ENCODE results near the gene SUPT3H.
"Not testable (repeated sequence)": the region's sequence is repeated elsewhere in the genome, so short reads cannot be mapped to it uniquely, and the experiment has no call there.

The SUPT3H gene

DNA sequence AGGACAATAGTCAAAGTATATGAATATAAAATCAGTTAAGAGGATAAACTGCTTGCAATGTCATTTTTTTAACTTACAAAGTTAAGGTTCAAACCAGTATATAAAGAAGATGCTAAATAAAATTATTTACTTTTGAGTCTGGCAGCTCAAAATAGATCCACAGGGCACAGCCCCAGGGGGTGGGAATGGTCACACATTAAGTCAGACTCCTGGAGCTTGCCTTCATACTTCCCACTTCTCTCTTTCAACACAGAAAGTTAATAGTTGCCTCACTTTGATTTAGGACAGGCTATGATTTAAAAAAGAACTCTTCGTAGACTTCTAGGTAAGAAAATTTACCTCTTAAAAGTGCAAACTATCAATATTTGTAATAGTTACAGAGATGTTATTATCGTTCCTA lies 207.9 kb downstream of the SUPT3H start:
- no peak for DNase-seq

DNA sequence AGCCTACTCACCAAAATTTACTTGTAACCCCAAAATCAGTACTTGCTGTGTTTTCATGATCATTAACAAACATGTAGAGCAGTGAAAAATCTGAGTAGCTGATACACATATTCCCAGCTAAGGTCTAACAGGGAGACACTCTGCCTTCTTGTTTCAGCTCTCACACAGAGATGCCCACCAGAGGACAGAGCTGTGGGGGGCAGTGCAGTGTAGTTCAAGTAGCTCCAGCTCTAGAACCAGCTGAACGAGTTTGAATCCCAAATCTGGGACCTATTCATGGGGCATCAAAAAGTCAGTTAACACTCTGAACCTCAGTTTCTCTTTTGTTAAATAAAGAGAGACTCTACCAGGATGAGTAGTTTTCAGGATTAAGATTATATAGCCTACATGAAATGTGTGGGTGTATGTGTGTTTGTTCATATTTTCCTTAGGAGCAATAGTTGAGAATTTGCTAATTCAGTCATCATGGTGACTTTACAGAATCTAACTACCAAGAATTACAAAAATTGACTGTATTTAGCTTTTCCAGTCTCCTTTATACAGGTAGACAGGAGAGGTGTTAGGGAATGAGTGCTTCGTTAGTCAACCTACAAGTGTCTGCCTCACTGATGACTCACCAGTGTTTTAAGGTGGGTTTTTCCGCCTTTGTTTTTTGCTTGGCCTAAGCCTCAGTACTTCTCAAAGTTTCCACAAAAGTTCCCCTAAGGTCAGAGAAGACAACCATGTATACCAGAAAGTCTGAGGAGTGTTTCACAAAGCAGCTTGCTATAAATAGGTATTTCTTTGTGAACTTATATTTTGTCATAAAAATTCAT lies 213.6 kb downstream of the SUPT3H start:
- no peak for DNase-seq

DNA sequence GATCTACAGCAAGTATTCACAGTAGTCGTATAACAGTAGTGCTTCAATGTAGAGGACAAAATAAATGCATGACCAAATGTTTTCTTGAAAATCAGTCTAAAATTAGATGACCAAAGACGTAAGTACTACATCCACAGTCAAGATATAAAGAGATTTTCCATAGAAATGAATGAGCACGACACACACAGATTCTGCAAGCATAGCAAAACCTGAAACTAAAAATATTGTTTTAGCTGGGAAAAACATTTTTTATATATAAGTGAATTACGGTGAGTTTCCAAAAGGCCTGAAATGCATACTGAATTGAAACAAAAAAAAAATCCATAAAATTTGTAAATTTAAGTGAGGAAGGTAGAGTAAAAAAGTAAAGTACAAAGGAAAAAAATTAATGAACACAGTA lies 217.4 kb downstream of the SUPT3H start:
- no peak for DNase-seq

DNA sequence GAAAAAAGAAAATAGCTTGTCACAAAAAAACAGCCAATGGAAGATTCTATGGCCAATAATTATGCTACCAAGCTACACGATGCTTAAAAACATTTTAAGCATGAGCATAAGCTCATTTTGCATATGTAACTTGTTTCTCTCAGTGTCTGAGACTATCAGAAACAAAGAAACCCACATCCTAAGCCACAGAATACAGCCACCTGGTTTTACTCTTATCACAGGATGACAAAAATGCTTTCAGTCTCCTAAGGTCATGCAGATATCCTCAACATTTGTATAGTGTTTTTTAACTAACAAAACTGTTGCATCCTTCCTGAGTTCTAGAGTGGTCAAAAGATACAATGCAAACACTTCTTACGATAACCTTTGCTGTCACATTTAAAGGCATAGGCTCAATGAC lies 221.7 kb downstream of the SUPT3H start:
- no peak for DNase-seq

DNA sequence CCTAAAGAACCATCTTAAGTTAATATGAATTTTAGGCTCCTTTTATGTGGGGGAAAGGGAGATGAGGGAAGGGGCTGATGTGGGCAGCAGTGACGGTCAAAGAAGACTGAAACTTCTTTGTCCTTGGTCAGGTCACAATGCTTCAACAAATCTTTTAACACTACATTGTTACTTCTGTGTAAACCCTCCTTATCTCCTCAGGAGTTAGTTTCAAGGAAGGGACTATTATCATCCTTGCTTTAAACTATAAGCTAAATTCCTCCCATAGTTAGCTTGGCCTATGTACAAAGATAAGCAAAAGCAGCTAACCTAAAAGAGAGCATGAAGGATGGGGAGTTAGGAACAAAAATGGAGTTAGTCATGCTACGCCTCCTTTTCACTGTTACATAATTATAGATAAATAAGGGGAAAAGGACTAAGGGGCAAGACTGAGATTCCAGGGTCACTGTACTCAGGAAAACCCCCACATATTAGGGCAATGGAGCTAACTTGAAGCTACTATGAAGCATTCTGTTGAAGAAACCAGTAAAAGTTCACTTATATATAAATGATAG lies 222.3 kb downstream of the SUPT3H start:
- no peak for DNase-seq

DNA sequence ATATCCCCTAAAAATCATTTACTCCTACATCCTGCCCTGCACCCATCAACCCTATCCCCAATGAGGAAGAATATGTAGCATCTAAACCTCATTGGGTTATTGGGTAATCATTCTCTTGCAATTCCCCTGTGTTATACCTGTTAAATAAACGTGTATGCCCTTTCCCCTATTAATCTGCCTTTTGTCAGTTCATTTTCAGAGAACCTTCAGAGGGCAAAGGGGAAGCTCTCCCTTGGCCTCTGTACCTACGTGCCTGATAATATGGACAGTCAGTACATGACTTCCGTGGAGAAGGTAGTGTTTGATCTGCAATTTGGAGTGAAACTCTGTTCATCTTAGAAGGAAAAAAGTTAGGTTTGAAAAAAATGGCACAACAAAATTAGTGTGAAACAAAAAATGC lies 223.1 kb downstream of the SUPT3H start:
- DNase-seq = no peak

DNA sequence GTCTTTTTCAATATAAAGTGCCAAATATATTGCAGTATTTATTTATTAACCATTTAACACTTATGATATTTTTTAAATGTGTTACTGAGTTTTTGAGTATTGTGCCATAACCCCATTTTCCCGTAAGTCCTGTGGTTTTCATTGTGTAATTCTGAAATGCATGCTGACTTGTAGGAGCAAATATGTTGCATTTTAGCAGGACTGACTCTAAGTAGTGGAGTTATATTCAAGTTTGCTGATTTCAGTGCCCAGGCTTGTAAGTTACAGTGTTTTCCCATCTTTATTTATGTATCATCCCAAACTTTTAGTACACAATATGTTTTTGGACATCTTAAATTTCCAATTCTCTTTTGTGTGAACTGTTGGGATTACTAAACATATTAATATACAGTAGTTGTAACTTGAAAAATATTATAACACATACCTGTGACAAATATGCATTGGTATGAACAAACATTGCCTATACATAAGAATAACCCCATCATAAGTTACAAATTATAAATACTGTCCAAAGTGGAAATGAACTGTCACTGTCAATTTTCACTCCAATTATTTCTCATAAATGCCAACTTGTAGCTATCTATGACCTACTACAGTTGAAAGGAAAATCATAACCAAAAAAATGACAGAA lies 228.9 kb downstream of the SUPT3H start:
- no peak for DNase-seq

DNA sequence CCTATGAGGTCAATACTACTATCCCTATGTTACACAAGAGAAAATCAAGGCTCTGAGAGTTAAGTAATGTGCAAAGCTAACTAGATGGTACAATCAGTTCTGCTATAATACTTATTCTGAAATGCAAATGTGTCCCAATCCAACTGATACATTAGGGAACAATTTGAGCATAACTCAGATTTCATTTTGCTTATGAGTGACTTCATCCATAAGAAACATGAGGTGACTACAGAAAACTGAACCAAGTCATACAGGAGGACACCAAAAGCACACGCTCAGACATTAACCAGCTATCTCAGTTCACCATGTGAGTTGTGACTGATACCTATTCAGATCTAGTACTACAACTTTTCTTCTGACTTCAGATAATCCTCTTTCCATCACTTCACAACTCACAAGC lies 229.5 kb downstream of the SUPT3H start:
- DNase-seq = no peak

DNA sequence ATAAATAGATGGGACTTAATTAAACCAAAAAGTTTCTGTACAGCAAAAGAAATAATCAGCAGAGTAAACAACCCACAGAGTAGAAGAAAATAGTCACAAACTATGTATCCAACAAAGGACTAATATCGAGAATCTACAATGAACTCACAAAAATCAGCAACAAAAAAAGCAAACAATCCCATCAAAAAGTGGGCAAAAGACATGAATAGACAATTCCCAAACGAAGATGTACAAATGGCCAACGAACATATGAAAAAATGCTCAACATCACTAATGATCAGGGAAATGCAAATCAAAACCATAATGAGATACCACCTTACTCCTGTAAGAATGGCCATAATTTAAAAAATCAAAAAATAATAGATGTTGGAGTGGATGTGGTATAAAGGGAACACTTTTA lies 232.1 kb downstream of the SUPT3H start:
- not testable (repeated sequence) for DNase-seq

DNA sequence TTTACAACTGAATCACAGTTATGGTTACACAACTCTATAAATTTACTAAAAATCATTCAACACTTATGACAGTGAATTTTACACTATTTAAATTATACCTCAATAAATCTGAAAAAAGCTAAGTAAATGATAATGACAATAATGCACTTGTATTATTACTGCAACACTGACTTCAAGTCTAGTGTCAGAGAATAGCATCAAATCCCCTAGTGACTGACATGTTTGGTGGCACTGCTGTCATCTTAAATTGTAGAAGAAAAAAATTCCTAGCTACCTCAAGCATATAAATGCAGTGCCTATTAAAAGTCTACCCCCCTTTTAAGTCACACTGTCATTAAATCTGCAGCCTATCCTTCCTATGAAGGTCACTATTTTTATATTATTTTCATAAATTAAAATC lies 239.0 kb downstream of the SUPT3H start:
- DNase-seq = no peak

DNA sequence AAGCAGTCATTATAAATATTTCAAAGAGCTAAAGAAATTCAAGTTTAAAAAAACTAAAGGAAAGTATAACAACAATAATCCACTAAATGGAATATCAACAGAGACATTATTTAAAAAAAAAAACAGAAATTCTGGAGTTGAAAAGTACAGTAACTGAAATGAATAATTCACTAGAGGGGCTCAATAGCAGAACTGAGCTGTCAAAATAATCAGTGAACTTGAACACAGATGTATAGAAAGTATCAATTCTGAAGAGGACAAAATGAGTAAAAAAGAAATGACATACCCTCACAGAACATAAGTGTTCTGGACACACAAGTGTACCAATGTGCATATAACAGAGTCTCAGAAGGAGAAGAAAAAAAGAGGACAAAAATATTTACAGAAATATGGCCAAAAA lies 241.2 kb downstream of the SUPT3H start:
- no peak for DNase-seq

DNA sequence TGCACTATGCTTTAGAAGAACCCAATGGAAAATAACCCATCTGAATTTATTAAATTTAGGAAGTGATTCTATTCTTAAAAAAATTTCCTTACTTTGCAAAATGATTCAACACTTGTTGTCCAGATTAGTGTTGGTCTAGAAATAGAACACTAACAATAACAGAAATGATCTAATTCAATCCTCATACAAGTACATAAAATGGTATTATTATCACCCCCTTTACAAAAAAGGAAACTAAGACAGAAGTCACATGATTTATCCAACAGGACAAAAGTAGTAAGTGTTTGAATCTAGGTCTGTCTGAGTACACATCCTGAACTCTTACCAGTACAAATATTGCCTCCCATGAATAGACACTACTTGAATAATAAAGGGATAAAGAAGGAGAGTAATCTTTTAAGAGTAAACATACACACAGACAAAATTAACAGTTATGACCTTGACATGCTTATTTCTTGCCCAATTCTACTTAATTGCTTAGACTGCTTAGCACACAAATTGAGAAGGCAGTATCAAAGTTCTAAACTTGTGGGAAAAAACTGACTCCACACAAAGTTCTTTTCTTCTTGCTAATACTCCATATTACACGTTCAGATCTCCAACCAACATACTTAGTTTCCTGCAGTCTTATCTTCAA lies 245.0 kb downstream of the SUPT3H start:
- DNase-seq = no peak

DNA sequence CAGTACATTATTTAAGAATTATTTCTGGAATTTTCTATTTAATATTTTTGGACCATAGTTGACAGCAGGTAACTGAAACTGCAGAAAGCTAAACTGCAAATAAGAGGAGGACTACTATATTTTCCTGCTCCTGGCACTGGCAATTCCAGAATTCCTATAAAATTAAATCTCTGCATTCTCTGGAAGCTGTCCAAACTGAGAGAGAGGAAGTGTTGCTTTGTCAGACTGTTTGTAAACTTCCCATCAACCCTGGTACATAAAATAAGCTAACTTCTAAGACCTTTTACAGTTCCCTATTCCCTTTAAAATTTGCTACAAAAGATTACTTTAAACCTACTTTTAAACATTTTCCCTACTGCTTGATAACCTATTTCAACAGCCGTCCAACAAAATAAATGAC lies 245.7 kb downstream of the SUPT3H start:
- DNase-seq = no peak

DNA sequence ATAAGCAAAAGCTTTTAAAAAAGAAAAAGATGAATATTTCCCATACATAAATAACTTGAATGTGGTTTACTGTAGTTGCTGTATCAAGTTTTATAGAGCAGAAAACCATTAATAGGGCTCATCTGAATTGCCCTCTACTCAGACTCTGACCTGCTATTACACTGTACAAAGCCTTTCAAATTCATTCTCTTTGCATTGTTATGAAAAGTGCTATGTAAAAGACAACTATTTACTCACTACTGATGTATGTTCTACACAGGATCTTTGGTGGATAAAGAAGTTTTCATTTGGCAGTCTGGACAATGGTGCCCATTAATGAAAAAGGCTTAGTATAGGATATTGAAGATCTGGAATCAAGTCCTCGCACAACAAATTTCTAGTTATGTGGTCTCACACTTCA lies 248.7 kb downstream of the SUPT3H start:
- DNase-seq = no peak

DNA sequence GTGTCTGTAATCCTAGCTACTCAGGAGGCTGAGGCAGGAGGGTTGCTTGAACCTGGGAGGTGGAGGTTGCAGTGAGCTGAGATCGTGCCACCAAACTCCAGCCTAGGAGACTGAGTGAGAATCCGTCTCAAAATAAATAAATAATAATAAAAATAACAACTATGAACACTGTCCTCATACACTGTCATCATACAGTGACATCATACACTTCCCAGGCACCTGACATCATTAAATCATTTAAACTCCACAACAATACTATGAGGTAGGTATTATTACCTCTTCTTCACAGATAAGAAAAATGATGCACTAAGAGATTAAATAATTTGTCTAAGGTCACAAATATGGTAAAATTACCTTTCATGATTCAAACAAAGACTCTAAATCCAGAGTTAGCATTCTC lies 250.5 kb downstream of the SUPT3H start:
- no peak for DNase-seq

DNA sequence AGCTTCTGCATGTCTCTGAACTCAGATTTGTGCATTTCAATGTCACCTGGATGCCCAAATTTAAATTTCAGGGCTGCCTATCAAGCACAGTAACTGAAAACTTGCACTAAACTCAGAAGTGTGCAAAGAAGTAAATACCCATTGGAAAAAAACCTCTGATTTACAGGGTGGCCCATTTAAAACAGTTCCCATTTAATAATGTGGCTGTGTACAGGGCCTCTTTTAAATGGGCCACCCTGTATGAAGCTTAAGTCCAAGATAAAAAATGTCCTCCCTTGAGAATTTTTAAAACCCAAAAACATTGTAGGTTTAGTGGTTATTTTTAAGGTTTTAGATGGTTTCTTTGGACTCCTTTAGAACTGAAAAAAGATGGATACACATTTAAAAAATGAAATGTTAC lies 251.7 kb downstream of the SUPT3H start:
- no peak for DNase-seq

DNA sequence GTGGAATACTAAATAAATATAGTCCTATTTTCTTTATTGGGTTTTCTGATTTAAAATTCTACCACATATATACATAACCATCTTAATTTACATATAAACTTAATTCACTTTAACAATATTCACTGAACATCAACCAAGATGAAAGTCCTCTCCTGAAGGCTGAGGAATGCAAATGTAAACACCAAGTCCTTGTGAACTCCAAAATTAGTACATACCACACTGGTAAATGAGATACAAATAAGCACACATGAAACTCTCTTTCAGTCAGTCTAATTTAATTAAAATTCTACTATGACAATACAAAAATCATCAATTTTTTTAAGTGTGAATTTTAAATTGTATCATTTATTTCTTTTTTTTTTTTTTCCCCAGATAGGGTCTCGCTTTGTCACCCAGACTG lies 254.7 kb downstream of the SUPT3H start:
- no peak for DNase-seq

DNA sequence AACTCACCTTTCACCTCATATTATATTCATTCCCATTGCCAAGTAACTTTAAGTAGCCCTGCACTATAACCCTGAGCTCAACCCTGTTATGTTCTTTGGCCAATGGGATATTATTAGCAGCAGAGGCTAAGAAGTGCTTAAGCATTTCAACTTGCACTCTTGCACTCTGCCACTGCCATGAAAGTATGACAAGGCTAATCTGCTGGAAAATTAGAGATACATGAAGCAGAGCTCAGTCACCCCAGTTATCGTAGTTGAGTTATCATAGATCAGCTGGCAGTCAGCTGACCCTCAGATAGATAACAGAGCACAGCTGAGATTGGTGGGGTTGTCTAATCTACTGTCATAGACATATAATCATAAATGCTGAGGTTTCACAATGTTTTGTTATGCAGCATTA lies 259.0 kb downstream of the SUPT3H start:
- DNase-seq = no peak

DNA sequence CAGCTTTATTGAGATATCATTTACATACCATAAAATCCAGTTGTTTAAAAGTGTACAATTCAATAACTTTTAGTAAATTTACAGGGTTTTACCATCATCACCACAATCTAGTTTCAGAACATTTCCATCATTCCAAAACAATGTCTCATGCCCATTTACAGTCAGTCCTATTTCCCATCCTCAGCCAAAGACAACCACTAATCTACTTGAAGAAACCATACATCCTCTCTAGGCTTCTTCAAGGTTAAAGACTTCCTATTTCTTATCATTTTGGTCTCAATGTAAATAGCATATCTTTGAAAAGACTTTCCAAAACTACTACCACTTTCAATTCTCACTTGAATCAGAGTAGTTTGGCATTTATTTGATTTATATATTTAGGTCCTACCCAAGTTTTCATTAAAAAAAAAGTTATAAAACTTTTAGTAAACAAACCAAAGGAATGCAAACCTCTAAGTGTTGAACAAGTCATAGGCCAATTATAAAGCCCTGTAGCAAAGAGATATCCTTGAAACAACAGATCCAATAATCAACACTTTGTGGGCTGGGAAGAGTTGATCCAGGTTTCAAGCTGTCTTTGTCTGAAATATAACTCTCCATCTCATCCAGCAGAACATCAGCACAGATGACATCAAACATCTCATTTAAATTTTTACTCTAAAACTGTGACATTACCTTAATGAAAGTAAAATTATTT lies 260.9 kb downstream of the SUPT3H start:
- peak in 1 of 2 experiments; percentile 60 for DNase-seq

DNA sequence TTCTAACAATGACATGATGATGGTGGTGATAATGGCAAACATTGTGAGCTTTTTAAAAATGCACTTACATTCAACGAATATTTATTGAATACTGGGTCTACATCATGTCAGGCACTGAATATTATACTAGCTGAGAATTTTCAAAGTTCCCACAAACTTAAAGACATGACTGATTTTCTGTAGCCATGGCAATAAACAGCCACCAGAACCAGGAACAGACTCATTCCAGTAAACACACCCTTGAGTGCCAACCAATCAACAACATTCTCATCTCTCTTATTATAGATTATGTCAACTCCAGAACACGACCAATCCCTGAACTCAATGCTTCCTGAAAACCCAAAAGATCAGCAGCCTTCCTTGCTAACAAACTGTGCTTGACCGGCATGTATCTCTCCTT lies 262.0 kb downstream of the SUPT3H start:
- peak in 1 of 2 experiments; percentile 29 for DNase-seq

DNA sequence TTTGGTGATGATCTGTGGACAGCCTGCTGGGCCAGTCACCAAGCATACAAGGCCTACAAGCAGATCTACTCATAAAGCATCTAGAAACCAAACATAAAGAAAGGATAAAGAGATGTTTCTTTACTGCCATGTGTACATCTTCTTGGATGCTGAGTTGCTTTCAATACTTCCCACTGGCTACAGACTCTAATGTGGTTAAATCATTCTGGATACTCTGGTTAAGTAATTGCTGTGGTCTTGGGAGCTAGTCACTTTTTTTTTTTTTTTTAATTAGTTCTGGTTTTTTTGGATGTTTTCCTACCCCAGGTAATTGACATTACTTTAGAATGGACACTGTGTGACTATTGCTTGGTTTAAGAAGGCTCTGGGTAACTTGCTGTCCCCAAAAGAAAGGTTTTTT lies 265.0 kb downstream of the SUPT3H start:
- DNase-seq = no peak

DNA sequence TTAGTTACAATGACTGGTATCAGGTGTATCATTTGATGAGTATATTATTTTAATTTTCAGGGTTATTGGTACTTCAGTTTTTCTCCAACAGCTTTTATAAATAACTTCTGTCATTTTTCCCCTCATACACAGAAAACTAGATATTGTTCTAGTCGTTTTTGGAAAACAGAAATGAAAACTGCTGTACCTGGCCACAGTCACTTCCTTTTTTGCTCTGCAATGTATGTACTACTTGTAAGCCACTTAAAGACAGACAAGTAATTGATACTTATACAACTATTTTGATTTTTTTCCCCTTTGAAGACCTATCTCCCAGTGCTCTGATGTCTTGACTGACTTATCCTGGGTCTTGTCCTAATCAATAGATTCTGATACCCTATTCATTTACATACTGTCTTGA lies 268.2 kb downstream of the SUPT3H start:
- DNase-seq = no peak

DNA sequence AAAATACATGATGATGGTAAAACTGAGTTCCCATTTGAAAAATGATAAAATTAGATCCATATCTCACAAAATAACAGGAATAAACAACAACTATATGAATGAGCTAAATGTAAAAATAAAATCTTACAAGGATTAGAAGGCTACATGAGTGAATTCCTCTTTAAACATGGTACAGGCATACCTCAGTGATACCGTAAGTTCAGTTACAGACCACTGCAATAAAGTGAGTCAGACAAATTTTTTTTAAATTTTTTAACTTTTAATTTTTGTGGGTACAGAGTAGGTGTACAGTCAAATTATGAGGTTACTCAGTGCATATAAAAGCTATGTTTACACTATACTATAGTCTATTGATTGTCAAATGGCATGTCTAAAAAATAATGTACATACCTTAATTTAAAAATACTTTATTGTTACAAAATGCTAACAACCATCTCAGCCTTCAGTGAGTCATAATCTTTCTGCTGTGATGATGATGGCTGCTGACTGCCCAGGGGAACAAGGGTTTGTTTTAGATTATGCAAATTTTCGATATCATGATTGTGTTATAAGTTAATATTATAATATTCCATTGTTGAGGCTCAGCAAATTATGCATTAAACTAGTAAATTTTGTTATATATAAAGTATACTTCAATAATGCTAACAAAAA lies 272.4 kb downstream of the SUPT3H start:
- no peak for DNase-seq
